AG09309 (cell line): Measurements from ENCODE around the gene LRMDA.

Source experiments
- DNase-seq: peaks from one replicate; pipeline ENCODE4 v3.0.0-alpha.2; 2010; ENCODE audit warnings: low read depth
- H3K4me3 ChIP-seq: 2 replicates; pipeline ENCODE4 v1.5.1; 2011; ENCODE audit warnings: mild to moderate bottlenecking, low read depth, low read length, moderate library complexity; ENCODE audit not compliant: control insufficient read depth
- TF ChIP-seq, protein P1 (sequence below): IDR thresholded peaks from 2 replicates; pipeline ENCODE4 v1.5.1; 2011; ENCODE audit warnings: mild to moderate bottlenecking, low read depth, low read length, inconsistent platforms; ENCODE audit not compliant: insufficient read depth, control insufficient read depth; ENCODE audit errors: missing control alignments

The LRMDA gene

DNA sequence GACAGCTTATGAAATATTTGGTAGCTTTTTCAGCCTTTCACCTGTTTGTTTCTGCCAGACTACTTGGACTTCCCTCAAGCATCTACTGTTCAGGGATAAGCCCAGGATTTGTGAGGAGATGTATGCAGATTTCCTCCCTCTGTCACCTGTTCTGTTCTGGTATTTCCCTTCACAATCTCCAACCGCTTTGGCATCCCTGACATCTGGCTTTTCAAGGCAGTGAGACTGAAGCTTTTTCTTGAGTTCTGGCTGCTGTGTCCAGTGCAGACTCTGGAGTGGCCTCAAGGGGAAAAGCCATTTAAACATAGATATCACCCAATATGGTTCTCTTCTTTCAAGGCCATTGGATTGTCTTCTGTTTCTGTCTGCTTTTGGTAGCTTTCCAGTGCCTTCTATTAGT, 369.7 kb downstream of the LRMDA start:
- no peak overlapping the region for H3K4me3 ChIP-seq
- DNase-seq, result no peak
- TF ChIP-seq, protein P1, sequence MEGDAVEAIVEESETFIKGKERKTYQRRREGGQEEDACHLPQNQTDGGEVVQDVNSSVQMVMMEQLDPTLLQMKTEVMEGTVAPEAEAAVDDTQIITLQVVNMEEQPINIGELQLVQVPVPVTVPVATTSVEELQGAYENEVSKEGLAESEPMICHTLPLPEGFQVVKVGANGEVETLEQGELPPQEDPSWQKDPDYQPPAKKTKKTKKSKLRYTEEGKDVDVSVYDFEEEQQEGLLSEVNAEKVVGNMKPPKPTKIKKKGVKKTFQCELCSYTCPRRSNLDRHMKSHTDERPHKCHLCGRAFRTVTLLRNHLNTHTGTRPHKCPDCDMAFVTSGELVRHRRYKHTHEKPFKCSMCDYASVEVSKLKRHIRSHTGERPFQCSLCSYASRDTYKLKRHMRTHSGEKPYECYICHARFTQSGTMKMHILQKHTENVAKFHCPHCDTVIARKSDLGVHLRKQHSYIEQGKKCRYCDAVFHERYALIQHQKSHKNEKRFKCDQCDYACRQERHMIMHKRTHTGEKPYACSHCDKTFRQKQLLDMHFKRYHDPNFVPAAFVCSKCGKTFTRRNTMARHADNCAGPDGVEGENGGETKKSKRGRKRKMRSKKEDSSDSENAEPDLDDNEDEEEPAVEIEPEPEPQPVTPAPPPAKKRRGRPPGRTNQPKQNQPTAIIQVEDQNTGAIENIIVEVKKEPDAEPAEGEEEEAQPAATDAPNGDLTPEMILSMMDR, result no peak

DNA sequence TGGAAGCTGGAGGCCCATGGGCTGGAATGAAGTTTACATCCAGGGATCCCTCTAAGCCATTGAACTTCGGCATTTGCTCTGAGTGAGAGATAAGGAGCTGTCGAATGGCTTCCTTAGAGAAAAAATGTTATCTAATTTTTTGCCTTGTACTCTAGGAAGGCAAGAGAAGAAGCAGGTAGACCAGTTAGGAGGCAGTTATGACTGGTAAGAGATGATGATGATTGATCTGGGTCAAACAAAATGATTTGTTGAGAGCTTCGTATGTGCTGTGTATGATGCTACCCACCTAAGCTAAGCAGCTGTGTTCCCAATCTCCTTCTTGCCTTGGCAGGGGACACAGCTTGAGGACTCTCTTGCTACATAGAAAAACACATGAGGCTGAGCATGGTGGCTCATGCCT, 370.2 kb downstream of the LRMDA start:
- no peak overlapping the region for H3K4me3 ChIP-seq
- DNase-seq, result no peak
- TF ChIP-seq, protein P1, result no peak

DNA sequence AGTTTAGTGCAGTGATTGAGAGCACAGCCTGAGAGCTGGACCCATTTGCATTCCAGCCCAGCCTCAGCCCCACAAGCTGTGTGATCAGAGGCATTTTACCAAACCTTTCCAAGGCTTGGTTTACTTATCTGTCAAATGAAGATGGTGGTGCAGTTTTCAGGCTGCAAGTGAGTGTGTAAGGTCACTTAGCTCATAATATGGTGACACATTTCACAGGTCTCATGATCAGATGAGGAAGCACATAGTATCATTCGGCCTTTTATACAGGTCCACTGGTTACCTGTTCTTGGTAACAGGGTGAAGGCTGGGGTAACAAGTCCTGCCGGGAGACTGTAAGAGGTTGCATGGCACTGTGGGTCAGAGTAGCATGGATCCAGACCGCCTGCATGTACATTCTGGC, 371.7 kb downstream of the LRMDA start:
- no peak overlapping the region for H3K4me3 ChIP-seq
- TF ChIP-seq, protein P1, result no peak
- no peak for DNase-seq

DNA sequence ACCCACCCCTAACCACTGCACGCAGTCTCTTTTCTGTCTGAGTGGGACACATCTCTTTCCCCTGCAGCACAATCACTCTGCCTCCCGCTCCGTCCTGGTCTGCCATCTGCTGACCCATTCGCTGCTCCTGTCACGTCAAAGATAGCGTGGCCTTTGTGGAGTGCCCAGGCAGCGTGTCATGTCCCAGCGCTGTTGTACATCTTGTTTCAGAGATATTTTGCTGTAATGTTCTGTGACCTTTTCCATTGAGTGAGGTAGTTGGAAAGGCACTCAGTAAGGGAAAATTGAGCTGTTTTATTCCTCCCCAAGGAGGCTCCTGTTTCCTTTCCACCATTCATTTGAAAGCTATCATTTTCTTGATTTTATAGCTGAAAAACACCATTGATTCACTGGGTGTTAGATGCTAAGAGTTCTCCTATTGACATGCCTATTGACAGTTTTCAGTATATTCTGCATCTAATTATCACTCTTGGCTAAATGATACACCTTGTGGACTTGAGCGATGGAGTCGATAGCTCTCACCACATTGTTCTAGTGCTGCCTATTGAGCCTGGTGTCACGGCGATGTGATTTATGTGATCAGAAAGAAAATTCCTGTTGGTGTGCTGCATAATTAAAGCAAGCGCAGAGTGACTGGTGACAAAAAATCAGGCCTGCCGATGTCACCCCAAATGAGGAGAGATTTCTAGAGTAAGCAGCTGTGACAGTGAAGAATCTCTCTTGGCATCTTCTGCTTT, 372.6 kb downstream of the LRMDA start:
- TF ChIP-seq, protein P1, result no peak
- no peak for DNase-seq
- no peak overlapping the region for H3K4me3 ChIP-seq

DNA sequence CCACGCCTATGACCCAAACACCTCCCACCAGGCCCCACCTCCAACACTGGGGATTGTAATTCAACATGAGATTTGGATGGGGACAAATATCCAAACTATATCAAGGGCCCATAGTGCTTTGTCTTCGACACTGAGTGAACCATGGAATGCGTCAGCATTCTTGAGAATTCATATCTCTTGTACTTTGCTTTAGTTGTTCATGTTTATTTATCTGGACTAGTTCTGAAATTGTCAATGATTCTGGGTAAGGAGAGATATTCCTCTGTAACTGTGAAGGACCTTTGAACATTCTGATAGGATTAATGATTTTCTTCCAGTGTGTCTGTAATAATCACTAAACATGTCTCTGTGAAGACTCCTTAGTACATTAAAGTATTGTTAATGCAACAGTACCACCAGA, 374.8 kb downstream of the LRMDA start:
- TF ChIP-seq, protein P1, result no peak
- no peak for DNase-seq
- no peak overlapping the region for H3K4me3 ChIP-seq

DNA sequence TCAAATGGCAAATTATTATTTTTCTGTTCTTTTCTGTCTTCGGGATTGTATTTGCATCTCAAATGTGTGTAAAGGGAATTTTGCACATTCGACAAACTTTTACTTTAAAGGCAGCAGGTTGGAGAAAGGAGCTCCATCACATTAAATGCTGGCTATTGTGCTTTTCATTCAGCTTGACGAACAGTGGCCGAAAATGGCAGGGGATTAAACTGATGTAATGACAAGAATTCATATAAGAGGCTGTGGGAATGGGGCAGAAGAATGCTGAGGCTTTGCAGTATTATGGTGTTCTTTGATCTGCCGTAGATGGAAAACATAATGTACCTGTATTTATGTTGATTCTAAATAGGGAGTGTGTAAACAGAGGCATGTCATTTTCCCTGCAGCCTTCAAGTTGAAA, 376.0 kb downstream of the LRMDA start:
- DNase-seq, result no peak
- H3K4me3 ChIP-seq, result no peak overlapping the region
- TF ChIP-seq, protein P1, result no peak
